Ascending aorta (tissue), 2 donors: Measurements from ENCODE around the gene FADS6. TPM values are rescaled to one million over a fixed set of nuclear protein-coding genes. Genes with fewer than 3 reads are reported as not detected.

Source experiments
- DNase-seq, 2 donors: peaks; one replicate each; pipeline ENCODE4 v3.0.0-alpha.2; 2019; ENCODE audit warnings: low spot score in 2 of 2
- H3K27ac ChIP-seq, 2 donors: fragments of 200-600 bp; sonication (generic); one replicate each; pipeline ENCODE4 v1.5.1; 2016 to 2017; ENCODE audit warnings: mild to moderate bottlenecking in 1 of 2
- H3K27me3 ChIP-seq: fragments of 200-600 bp; sonication (generic); one replicate; pipeline ENCODE4 v1.5.1; 2017
- H3K36me3 ChIP-seq, 2 donors: fragments of 200-600 bp; sonication (generic); one replicate each; pipeline ENCODE4 v1.5.1; 2016
- H3K4me1 ChIP-seq, 2 donors: fragments of 200-600 bp; sonication (generic); one replicate each; pipeline ENCODE4 v1.5.1; 2016 to 2017; ENCODE audit warnings: mild to moderate bottlenecking in 1 of 2
- H3K4me3 ChIP-seq, 2 donors: fragments of 200-600 bp; sonication (generic); one replicate each; pipeline ENCODE4 v1.5.1; 2016 to 2017; ENCODE audit warnings: mild to moderate bottlenecking in 1 of 2
- H3K9me3 ChIP-seq, 2 donors: fragments of 200-600 bp; sonication (generic); one replicate each; pipeline ENCODE4 v1.5.1; 2016
- CTCF ChIP-seq, 3 experiments: fragments of 200-600 bp in 2 of 3; fragments of 450-650 bp in 1 of 3; sonication (generic) in 2 of 3; IDR thresholded peaks; one replicate each; pipeline ENCODE4 v1.5.1; 2016 to 2019; ENCODE audit warnings: antibody characterized with exemption in 3 of 3, mild to moderate bottlenecking in 1 of 3, moderate library complexity in 1 of 3
- intact Hi-C: fragments of 100-400 bp; cut with DNase I; formaldehyde crosslinking; loops from one replicate; pipeline ENCODE4 v1.15.1; 2023
- total RNA-seq: library from RNA; depleted of rRNA; stranded (reverse); fragments of >200 nt; gene quantifications from one replicate; pipeline ENCODE4 v1.1.0, GENCODE V29; 2016

The FADS6 gene
- total RNA-seq, 1 donor from 2014 or later: not detected

GRCh38 chr17:74832421-74832820, 61.0 kb downstream of the FADS6 start:
- H3K36me3 ChIP-seq: peaks cover 0 to 8% of the 10 kb centered on the region in 2 donors
- no peak overlapping the region for H3K4me3 ChIP-seq

GRCh38 chr17:74831444-74832146, 61.8 kb downstream of the FADS6 start:
- no peak for DNase-seq
- intact Hi-C loops: no loop called here
- TF ChIP-seq CTCF (IDR thresholded peaks at IDR 0.05): no peak
- H3K27me3 ChIP-seq: no peaks in the 10 kb centered on the region
- H3K36me3 ChIP-seq: peaks cover 0 to 8% of the 10 kb centered on the region in 2 donors
- no peaks in the 10 kb centered on the region for H3K4me1 ChIP-seq
- H3K9me3 ChIP-seq: no peaks in the 10 kb centered on the region
- H3K27ac ChIP-seq: no peak overlapping the region
- H3K4me3 ChIP-seq: no peak overlapping the region

More at GRCh38 chr17:74832421-74832820, 61.0 kb downstream of the FADS6 start:
- no peaks in the 10 kb centered on the region for H3K4me1 ChIP-seq
- H3K27ac ChIP-seq: no peak overlapping the region
- DNase-seq: no peak
- no peaks in the 10 kb centered on the region for H3K27me3 ChIP-seq
- no peak for TF ChIP-seq CTCF (IDR thresholded peaks at IDR 0.05)
- H3K9me3 ChIP-seq: no peaks in the 10 kb centered on the region
- intact Hi-C loops: no loop called here

GRCh38 chr17:74830861-74831260, 62.6 kb downstream of the FADS6 start:
- no peak for TF ChIP-seq CTCF (IDR thresholded peaks at IDR 0.05)
- H3K27ac ChIP-seq: no peak overlapping the region
- H3K4me3 ChIP-seq: no peak overlapping the region
- H3K27me3 ChIP-seq: no peaks in the 10 kb centered on the region
- H3K9me3 ChIP-seq: no peaks in the 10 kb centered on the region
- intact Hi-C loops: no loop called here
- H3K4me1 ChIP-seq: no peaks in the 10 kb centered on the region
- no peak for DNase-seq
- peaks cover 0 to 2% of the 10 kb centered on the region in 2 donors for H3K36me3 ChIP-seq

GRCh38 chr17:74827800-74828199, 65.6 kb downstream of the FADS6 start:
- intact Hi-C loops: no loop called here
- H3K4me1 ChIP-seq: no peaks in the 10 kb centered on the region

More at GRCh38 chr17:74827800-74828199, 65.6 kb downstream of the FADS6 start:
- no peaks in the 10 kb centered on the region for H3K27me3 ChIP-seq
- H3K27ac ChIP-seq: no peak overlapping the region
- no peak overlapping the region for H3K4me3 ChIP-seq
- TF ChIP-seq CTCF (IDR thresholded peaks at IDR 0.05): no peak
- H3K36me3 ChIP-seq: no peaks in the 10 kb centered on the region
- no peak for DNase-seq
- H3K9me3 ChIP-seq: no peaks in the 10 kb centered on the region

Other genes with a start within 250 kb of the FADS6 start
- not detected for gene CD300LF, start 180.7 kb downstream of the FADS6 start, total RNA-seq
- 0.32 TPM for gene RAB37, start 156.4 kb downstream of the FADS6 start, total RNA-seq
- 81.8 TPM for gene NHERF1, start 145.0 kb downstream of the FADS6 start, total RNA-seq
- 13.3 TPM for gene NAT9, start 117.3 kb downstream of the FADS6 start, total RNA-seq
- not detected for gene GRIN2C, start 33.7 kb downstream of the FADS6 start, total RNA-seq
- gene FDXR, start 20.6 kb downstream of the FADS6 start, total RNA-seq: 93.1 TPM
- not detected for gene USH1G, start 29.6 kb upstream of the FADS6 start, total RNA-seq
- not detected for gene OTOP2, start 30.6 kb upstream of the FADS6 start, total RNA-seq
- not detected for gene OTOP3, start 42.3 kb upstream of the FADS6 start, total RNA-seq
- 103 TPM for gene HID1, start 79.1 kb upstream of the FADS6 start, total RNA-seq
- 54.7 TPM for gene CDR2L, start 94.0 kb upstream of the FADS6 start, total RNA-seq
- 14.5 TPM for gene MRPL58, start 119.0 kb upstream of the FADS6 start, total RNA-seq
- 133 TPM for gene ATP5PD, start 153.3 kb upstream of the FADS6 start, total RNA-seq
- gene KCTD2, start 153.6 kb upstream of the FADS6 start, total RNA-seq: 31.4 TPM
- gene SLC16A5, start 194.3 kb upstream of the FADS6 start, total RNA-seq: 101 TPM
- 1.4 TPM for gene ARMC7, start 216.3 kb upstream of the FADS6 start, total RNA-seq
- gene NT5C, start 238.1 kb upstream of the FADS6 start, total RNA-seq: 18.3 TPM